GM18508 (cell line): ENCODE measurements around the gene NXPE3.

Experiments
- ATAC-seq: cut with Tn5 transposase; IDR thresholded peaks from one replicate; pipeline ENCODE4 v1.9.1; 2021; ENCODE audit warnings: moderate number of reproducible peaks; ENCODE audit not compliant: insufficient read depth, unreplicated experiment

Gene NXPE3

GRCh38 chr3:101801174-101801573 is 22.2 kb downstream of the NXPE3 start:
- no peak for ATAC-seq

- no peak for ATAC-seq
These were observed 23.2 kb downstream of the NXPE3 start for GRCh38 chr3:101802179-101802578.

GRCh38 chr3:101803173-101803782 is 24.3 kb downstream of the NXPE3 start:
- peak; percentile 95 for ATAC-seq

GRCh38 chr3:101803939-101804338 is 24.9 kb downstream of the NXPE3 start:
- ATAC-seq, result no peak

GRCh38 chr3:101806491-101806890 is 27.5 kb downstream of the NXPE3 start:
- no peak for ATAC-seq

GRCh38 chr3:101807888-101808287 is 28.9 kb downstream of the NXPE3 start:
- ATAC-seq, result peak; percentile 43

GRCh38 chr3:101809178-101810021 is 30.4 kb downstream of the NXPE3 start:
- no peak for ATAC-seq

- ATAC-seq, result no peak
These were observed 31.0 kb downstream of the NXPE3 start for GRCh38 chr3:101810022-101810418.

- no peak for ATAC-seq
These were observed 32.9 kb downstream of the NXPE3 start for GRCh38 chr3:101811875-101812274.

- no peak for ATAC-seq
These were observed 33.9 kb downstream of the NXPE3 start for GRCh38 chr3:101812895-101813294.

- ATAC-seq, result no peak
These were observed 34.9 kb downstream of the NXPE3 start for GRCh38 chr3:101813817-101814440.

GRCh38 chr3:101814835-101815234 is 35.8 kb downstream of the NXPE3 start:
- ATAC-seq, result no peak

- ATAC-seq, result no peak
These were observed 37.5 kb downstream of the NXPE3 start for GRCh38 chr3:101816215-101817149.

- no peak for ATAC-seq
These were observed 39.0 kb downstream of the NXPE3 start for GRCh38 chr3:101817992-101818391.

GRCh38 chr3:101819649-101820206 is 40.7 kb downstream of the NXPE3 start:
- ATAC-seq, result peak; percentile 61

- ATAC-seq, result no peak
These were observed 42.5 kb downstream of the NXPE3 start for GRCh38 chr3:101821503-101821902.

- no peak for ATAC-seq
These were observed 44.5 kb downstream of the NXPE3 start for GRCh38 chr3:101823525-101823924.

GRCh38 chr3:101824702-101825101 is 45.7 kb downstream of the NXPE3 start:
- ATAC-seq, result no peak

GRCh38 chr3:101825904-101826445 is 47.0 kb downstream of the NXPE3 start:
- no peak for ATAC-seq
